ENCODE results near the gene GALNT2.

GALNT2 gene

DNA sequence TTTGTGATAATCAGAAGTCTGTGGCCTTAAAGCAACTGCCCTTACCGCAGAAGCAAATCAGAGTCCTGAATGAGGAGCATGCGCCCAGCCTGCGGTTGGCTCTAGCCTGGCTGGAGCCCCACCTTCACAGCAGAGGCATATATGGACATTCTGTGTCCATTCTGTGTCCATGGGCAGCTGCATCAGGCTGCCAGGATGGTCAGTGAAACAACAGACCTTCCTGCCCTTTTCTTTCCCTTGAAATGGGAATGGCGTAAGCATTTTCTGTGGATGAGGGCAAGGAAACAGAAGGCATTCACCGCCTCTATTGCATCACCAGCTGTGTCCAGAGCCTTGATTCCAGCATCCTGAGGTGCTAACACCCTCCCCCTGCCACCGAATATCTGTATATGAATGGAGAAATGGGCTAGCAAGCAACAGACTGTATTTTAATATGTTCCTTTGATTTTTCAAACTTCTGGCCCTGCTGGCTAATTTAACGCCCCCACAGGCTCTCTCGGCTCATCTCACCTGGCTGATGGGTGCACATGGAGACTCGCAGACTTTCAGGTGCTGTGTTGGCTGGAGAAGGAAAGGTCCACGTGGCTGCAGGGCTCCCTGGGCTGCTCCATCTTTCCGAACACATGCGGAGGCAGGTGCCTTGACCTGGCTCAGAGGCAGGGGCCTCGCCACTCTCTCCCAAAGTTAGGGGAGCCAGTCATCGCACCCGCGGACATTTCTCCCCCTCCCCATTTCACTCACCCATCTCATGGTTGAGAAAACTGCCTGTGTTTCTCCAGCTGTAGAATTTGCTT is 159.2 kb downstream of the GALNT2 start:
- no peak overlapping the region for H3K4me3 ChIP-seq (ENCODE audit: low read length)
- H3K4me1 ChIP-seq (ENCODE audit: control insufficient read depth, insufficient read depth, low read length): peaks cover 2% of the 10 kb centered on the region
- H3K36me3 ChIP-seq (ENCODE audit: control insufficient read depth, insufficient read depth, low read length): no peaks in the 10 kb centered on the region
- H3K27me3 ChIP-seq (ENCODE audit: control insufficient read depth, insufficient read depth, low read length): no peaks in the 10 kb centered on the region
- no peak overlapping the region for H3K27ac ChIP-seq (ENCODE audit: low read depth, low read length)
- no peak overlapping the region for H3K9ac ChIP-seq (ENCODE audit: low read length)

DNA sequence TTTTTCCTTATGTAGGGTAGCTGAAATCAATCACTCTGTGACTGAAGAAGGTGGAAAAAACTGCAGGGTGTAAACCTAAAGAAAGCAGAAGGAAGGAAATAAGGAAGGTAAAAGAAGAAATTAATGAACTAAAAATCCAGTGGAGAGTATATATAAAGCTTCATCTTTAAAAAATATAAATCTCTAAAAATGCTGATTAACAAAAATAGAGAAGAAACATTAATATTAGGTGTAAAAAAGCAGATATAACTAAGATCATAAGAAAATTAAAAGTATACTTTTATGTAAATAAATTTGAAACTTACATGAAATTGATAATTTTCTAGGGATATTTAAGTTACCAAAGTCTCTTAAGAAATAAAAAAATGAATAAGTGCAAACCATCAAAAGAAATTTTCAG is 159.8 kb downstream of the GALNT2 start:
- Histone ChIP-seq H3K27ac (ENCODE audit: low read depth, low read length) (no peak overlapping the region), H3K9ac (ENCODE audit: low read length) (no peak overlapping the region), H3K4me3 (ENCODE audit: low read length) (no peak overlapping the region), H3K4me1 (ENCODE audit: control insufficient read depth, insufficient read depth, low read length) (peaks cover 2% of the 10 kb centered on the region), H3K36me3 (ENCODE audit: control insufficient read depth, insufficient read depth, low read length) (no peaks in the 10 kb centered on the region), H3K27me3 (ENCODE audit: control insufficient read depth, insufficient read depth, low read length) (no peaks in the 10 kb centered on the region)

DNA sequence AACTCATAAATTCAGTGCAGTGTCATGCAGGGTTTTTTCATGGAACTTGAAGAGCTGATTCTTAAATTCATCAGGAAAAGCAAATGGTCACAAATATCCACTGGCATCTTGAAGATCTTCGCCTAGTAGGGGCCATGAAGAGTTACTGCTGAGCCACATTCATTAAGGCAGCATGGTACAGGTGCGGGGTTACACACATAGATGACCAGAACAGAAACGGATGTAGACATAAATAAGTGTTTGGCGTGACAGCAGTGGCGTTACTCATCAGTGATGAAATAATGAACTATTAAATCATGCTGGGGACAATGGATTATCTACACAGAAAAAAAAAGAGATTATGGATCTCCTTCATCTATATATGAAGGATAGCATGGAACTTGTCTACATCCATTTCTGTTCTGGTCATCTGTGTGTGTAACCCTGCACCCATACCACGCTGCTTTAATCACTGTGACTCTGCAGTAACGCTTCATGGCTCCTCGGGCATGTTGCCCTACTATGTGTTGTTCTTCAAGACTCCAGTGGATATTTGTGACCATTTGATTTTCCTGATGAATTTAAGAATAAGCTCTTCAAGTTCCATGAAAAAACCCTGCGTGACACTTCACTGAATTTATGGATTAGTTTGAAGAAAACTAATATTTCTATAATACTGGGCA is 161.3 kb downstream of the GALNT2 start:
- Histone ChIP-seq H3K4me3 (ENCODE audit: low read length) (no peak overlapping the region), H3K27ac (ENCODE audit: low read depth, low read length) (no peak overlapping the region), H3K27me3 (ENCODE audit: control insufficient read depth, insufficient read depth, low read length) (no peaks in the 10 kb centered on the region), H3K9ac (ENCODE audit: low read length) (no peak overlapping the region), H3K4me1 (ENCODE audit: control insufficient read depth, insufficient read depth, low read length) (peaks cover 2% of the 10 kb centered on the region), H3K36me3 (ENCODE audit: control insufficient read depth, insufficient read depth, low read length) (no peaks in the 10 kb centered on the region)

DNA sequence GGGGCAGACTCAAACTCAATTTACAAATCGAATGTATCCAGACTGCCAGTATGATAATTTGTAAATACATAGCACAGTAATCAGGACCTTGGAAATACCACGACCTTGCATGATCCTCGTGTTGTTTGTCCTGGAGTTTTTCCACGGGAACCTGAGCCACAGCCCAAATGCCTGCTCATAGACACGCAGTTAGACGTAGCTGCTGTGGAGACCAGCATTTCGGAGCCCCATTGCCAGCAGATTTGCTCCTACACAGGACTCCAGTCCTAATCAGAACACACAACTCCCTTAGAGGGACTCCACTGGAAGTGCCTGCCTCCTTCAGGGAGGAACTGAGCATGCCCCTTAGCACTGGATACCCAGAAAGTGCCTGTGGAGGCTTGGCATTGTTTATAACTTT is 163.2 kb downstream of the GALNT2 start:
- Histone ChIP-seq H3K4me1 (ENCODE audit: control insufficient read depth, insufficient read depth, low read length) (peaks cover 2% of the 10 kb centered on the region), H3K27me3 (ENCODE audit: control insufficient read depth, insufficient read depth, low read length) (no peaks in the 10 kb centered on the region), H3K36me3 (ENCODE audit: control insufficient read depth, insufficient read depth, low read length) (no peaks in the 10 kb centered on the region), H3K4me3 (ENCODE audit: low read length) (no peak overlapping the region), H3K27ac (ENCODE audit: low read depth, low read length) (no peak overlapping the region), H3K9ac (ENCODE audit: low read length) (no peak overlapping the region)

DNA sequence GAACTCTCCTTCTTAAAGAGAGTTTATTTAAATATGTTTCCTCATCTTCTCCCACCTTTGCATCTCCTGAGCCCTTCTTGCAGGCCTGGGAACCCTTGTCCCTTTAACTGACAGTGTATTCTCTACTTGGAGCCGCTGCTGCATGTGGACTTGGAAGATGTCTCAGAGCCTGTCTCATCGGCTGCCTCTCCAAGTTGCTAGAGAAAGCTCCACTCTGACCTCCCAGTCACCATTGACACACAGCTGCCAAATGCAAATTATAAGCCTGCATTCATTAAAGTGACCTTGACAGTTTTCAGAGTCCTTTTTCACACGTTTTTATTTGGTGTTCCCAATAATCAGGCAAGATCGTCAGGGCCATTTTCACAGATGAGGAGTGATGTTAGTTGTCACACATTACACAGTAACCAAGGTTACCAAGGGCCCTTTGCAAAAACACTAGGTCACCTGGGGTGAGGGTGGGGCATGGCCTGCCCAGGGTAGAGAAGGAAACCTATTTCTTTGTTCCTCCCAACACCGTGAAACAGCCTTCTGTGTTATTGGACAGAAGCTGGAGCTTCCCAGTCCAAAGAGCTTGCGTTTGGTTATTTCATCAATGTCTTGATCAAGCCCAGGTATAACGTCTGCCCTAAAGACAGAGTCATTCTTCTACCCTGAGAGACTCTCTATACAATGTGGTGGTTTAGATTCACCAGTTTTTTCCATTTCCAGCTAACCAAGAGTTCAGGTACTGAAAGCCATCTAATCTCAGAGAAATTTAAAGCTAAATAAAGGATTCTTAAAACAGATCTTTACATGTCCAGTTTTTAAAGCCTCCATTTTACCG is 164.1 kb downstream of the GALNT2 start:
- Histone ChIP-seq H3K9ac (ENCODE audit: low read length) (no peak overlapping the region), H3K4me1 (ENCODE audit: control insufficient read depth, insufficient read depth, low read length) (peaks cover 2% of the 10 kb centered on the region), H3K4me3 (ENCODE audit: low read length) (no peak overlapping the region), H3K27me3 (ENCODE audit: control insufficient read depth, insufficient read depth, low read length) (no peaks in the 10 kb centered on the region), H3K27ac (ENCODE audit: low read depth, low read length) (no peak overlapping the region), H3K36me3 (ENCODE audit: control insufficient read depth, insufficient read depth, low read length) (no peaks in the 10 kb centered on the region)

DNA sequence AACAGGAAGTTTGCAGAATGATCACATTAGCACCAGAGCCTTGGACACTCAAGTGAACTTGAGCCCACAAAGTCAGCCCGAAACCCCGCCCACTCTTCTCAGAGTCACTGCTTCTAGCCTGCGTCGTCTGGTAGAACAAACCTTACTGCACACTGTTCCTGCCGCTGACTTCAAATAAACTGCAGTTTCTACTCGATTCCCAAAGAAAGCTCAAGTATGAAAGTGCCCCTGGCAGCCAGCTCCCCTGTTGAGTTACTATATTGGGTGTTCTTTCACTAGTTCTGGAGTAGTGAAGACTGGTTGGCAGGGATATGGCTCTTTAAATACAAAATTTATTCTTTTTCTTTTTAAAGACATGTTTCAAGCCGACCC is 164.7 kb downstream of the GALNT2 start:
- peaks cover 2% of the 10 kb centered on the region for H3K4me1 ChIP-seq (ENCODE audit: control insufficient read depth, insufficient read depth, low read length)
- no peak overlapping the region for H3K27ac ChIP-seq (ENCODE audit: low read depth, low read length)
- no peaks in the 10 kb centered on the region for H3K36me3 ChIP-seq (ENCODE audit: control insufficient read depth, insufficient read depth, low read length)
- H3K27me3 ChIP-seq (ENCODE audit: control insufficient read depth, insufficient read depth, low read length): no peaks in the 10 kb centered on the region
- H3K9ac ChIP-seq (ENCODE audit: low read length): no peak overlapping the region
- no peak overlapping the region for H3K4me3 ChIP-seq (ENCODE audit: low read length)

DNA sequence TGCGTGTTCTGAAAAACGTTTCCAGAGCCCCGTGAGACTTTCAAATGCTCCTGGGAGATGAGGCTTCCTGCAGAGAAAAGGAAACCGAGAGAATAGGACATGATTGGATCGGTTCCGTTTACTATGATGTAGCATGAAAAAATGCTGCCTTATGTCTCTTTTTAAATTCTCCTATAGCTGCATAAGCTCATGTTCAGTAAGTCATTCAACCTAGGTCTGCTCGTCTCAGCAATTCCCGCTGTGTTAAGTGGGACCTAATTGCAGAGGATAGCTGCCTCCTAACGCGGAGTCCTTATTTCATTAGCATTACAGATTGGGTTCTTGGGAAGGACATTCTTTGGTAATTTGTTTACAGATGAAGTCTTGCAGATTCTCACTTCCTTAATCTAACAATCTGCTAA is 165.3 kb downstream of the GALNT2 start:
- no peak overlapping the region for H3K9ac ChIP-seq (ENCODE audit: low read length)

DNA sequence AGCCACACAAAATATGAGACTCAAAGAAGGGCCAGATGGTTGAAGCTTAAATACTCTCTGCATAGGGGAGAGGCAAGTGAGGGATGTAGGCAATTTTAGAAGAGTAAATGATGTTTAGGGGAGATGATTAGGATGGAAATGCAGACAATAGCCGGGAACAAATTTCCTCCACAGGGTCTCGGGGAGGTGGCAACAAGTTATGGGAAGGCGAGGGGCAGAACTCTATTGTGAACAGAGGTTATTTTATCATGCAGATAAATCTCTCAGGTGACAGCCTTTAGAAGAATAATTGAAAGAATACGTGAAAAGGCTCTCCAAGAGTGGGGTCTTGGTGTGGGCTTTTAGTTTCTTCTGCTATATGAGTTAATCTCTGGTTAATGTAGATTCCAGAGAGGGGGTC is 166.7 kb downstream of the GALNT2 start:
- no peak overlapping the region for H3K4me3 ChIP-seq (ENCODE audit: low read length)
- no peaks in the 10 kb centered on the region for H3K27me3 ChIP-seq (ENCODE audit: control insufficient read depth, insufficient read depth, low read length)
- no peak overlapping the region for H3K27ac ChIP-seq (ENCODE audit: low read depth, low read length)
- no peaks in the 10 kb centered on the region for H3K36me3 ChIP-seq (ENCODE audit: control insufficient read depth, insufficient read depth, low read length)
- H3K9ac ChIP-seq (ENCODE audit: low read length): no peak overlapping the region
- H3K4me1 ChIP-seq (ENCODE audit: control insufficient read depth, insufficient read depth, low read length): peaks cover 2% of the 10 kb centered on the region

More for the DNA sequence above, 165.3 kb downstream of the GALNT2 start:
- Histone ChIP-seq H3K27ac (ENCODE audit: low read depth, low read length) (no peak overlapping the region), H3K4me1 (ENCODE audit: control insufficient read depth, insufficient read depth, low read length) (peaks cover 2% of the 10 kb centered on the region), H3K4me3 (ENCODE audit: low read length) (no peak overlapping the region), H3K36me3 (ENCODE audit: control insufficient read depth, insufficient read depth, low read length) (no peaks in the 10 kb centered on the region), H3K27me3 (ENCODE audit: control insufficient read depth, insufficient read depth, low read length) (no peaks in the 10 kb centered on the region)

DNA sequence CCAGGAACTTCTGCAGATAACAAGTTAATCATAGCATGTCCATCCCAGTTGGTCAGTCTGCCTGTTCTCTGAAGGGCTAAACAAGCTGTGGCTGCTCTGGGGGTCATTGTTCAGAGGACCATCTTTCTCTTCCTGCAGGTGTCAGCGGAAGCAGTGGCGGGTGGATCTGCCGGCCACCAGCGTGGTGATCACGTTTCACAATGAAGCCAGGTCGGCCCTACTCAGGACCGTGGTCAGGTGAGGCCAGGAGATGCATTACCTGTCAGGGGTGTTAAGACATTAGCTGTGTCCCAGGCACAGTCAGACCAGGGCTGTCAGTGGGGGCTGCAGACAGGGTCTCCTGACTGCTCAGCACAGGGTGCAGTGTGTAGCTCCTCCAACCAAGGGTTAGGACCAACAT is 168.8 kb downstream of the GALNT2 start:
- no peak overlapping the region for H3K27ac ChIP-seq (ENCODE audit: low read depth, low read length)
- H3K36me3 ChIP-seq (ENCODE audit: control insufficient read depth, insufficient read depth, low read length): no peaks in the 10 kb centered on the region
- H3K4me1 ChIP-seq (ENCODE audit: control insufficient read depth, insufficient read depth, low read length): no peaks in the 10 kb centered on the region
- no peak overlapping the region for H3K9ac ChIP-seq (ENCODE audit: low read length)
- no peak overlapping the region for H3K4me3 ChIP-seq (ENCODE audit: low read length)
- no peaks in the 10 kb centered on the region for H3K27me3 ChIP-seq (ENCODE audit: control insufficient read depth, insufficient read depth, low read length)

DNA sequence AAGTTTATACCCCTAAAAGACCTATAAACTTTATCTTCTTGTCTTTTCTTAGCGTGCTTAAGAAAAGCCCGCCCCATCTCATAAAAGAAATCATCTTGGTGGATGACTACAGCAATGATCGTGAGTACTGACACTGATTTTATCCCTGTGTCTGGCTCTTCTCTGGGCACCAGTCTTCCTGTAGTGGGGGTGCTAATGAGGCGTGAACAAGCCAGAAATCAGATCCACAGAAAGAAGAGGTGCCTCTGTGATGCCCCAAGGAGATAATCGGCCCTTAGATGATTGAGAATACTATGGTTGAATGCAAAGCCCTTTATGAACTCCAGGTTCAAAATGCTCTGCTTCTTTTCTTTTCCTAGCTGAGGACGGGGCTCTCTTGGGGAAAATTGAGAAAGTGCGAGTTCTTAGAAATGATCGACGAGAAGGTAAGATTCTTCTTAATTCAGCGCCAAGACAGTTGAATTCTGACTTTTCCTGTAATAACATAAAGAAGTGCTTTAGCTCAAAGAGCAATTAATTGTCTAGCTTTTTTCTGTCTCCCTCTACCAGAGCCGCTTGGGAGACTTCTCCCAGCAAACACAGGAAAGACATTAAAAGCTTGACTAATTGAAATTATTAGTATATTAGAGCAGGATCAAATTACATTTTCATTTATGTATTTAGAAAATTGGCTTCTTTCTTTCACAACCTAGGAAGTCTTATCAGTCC is 169.4 kb downstream of the GALNT2 start:
- Histone ChIP-seq H3K4me1 (ENCODE audit: control insufficient read depth, insufficient read depth, low read length) (no peaks in the 10 kb centered on the region), H3K4me3 (ENCODE audit: low read length) (no peak overlapping the region), H3K9ac (ENCODE audit: low read length) (no peak overlapping the region), H3K36me3 (ENCODE audit: control insufficient read depth, insufficient read depth, low read length) (no peaks in the 10 kb centered on the region), H3K27ac (ENCODE audit: low read depth, low read length) (no peak overlapping the region), H3K27me3 (ENCODE audit: control insufficient read depth, insufficient read depth, low read length) (no peaks in the 10 kb centered on the region)

DNA sequence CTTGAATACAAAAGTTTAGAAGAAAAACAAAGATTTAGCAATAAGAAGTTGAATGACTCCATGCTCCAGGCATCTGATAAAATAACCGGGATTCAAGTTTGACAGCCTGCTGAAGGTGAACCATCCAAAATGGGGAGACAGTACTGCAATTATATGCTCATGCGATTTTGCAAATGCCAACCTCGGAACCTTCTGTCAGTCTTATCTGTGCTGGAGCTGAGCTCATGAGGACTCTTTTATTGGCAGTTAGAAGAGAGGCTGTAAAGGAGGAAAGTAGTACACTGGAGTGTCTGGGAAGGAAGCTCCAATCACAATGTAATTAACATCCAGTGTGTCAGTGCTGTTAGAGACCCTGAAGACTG is 170.0 kb downstream of the GALNT2 start:
- H3K27ac ChIP-seq (ENCODE audit: low read depth, low read length): no peak overlapping the region
- H3K36me3 ChIP-seq (ENCODE audit: control insufficient read depth, insufficient read depth, low read length): no peaks in the 10 kb centered on the region
- no peak overlapping the region for H3K9ac ChIP-seq (ENCODE audit: low read length)
- no peaks in the 10 kb centered on the region for H3K4me1 ChIP-seq (ENCODE audit: control insufficient read depth, insufficient read depth, low read length)
- no peaks in the 10 kb centered on the region for H3K27me3 ChIP-seq (ENCODE audit: control insufficient read depth, insufficient read depth, low read length)
- no peak overlapping the region for H3K4me3 ChIP-seq (ENCODE audit: low read length)

DNA sequence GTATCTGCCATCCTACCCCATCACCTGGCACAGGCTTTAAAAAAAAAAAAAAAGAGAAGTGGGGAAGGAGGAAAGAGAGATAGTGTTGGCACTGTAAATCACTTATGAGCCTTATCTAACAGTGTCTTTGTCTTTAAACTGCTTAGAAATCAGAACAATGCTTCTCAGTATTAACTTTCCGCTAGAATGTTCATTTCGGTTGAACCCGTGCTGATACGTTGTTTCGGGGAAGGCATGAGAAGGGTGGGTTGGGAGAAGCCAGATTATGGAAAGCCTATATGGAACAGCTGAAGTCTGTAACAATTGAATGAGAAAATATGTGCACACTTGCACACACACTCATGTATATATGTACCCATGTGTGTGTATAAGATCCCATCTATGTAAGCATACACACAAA is 170.8 kb downstream of the GALNT2 start:
- no peak overlapping the region for H3K4me3 ChIP-seq (ENCODE audit: low read length)
- H3K9ac ChIP-seq (ENCODE audit: low read length): no peak overlapping the region
- H3K4me1 ChIP-seq (ENCODE audit: control insufficient read depth, insufficient read depth, low read length): no peaks in the 10 kb centered on the region
- no peak overlapping the region for H3K27ac ChIP-seq (ENCODE audit: low read depth, low read length)
- no peaks in the 10 kb centered on the region for H3K27me3 ChIP-seq (ENCODE audit: control insufficient read depth, insufficient read depth, low read length)
- no peaks in the 10 kb centered on the region for H3K36me3 ChIP-seq (ENCODE audit: control insufficient read depth, insufficient read depth, low read length)

Data from rectal smooth muscle tissue (tissue), 1 donor.